ENCODE data around the gene OR11A1. TPM values are rescaled to one million over a fixed set of nuclear protein-coding genes. Genes with fewer than 3 reads are reported as not detected.

OR11A1 gene
- total and polyA plus RNA-seq, 2 experiments from 2014 or later, result not detected

- Histone ChIP-seq H4K20me1 (replicated peaks; ENCODE audit: insufficient read depth) (no peaks in the 10 kb centered on the region), H3K79me2 (replicated peaks; ENCODE audit: insufficient read depth) (no peaks in the 10 kb centered on the region), H3K4me1 (ENCODE audit: insufficient read depth) (no peaks in the 10 kb centered on the region), H3K27ac (ENCODE audit: low read depth) (no peak overlapping the region), H3K4me3 (no peak overlapping the region), H2AFZ (peak overlapping the region; percentile 56; the same call in 1 of the 2 replicates), H3K9me2 (ENCODE audit: insufficient read depth) (peaks cover 20% of the 10 kb centered on the region), H3F3A (replicated peaks; ENCODE audit: low read depth) (no peaks in the 10 kb centered on the region), H3K27me3 (ENCODE audit: insufficient read depth) (no peaks in the 10 kb centered on the region), H3K4me2 (no peak overlapping the region), H3K36me3 (ENCODE audit: insufficient read depth) (no peaks in the 10 kb centered on the region)
- no peak for ATAC-seq
- Mint-ChIP-seq H3K4me3 (no peak overlapping the region), H3K4me1 (no peaks in the 10 kb centered on the region), H3K9me3 (no peaks in the 10 kb centered on the region; the same call in 2 of the 3 replicates), H3K27me3 (ENCODE audit: insufficient read depth, low read depth, poor library complexity) (peaks cover 3% of the 10 kb centered on the region), H3K36me3 (ENCODE audit: low read depth) (no peaks in the 10 kb centered on the region), H3K27ac (no peak overlapping the region)
- no peak for TF ChIP-seq CREB1 (CRISPR knock-in tag; IDR thresholded peaks at IDR 0.05; ENCODE audit: low read depth)
- TF ChIP-seq, protein P1, sequence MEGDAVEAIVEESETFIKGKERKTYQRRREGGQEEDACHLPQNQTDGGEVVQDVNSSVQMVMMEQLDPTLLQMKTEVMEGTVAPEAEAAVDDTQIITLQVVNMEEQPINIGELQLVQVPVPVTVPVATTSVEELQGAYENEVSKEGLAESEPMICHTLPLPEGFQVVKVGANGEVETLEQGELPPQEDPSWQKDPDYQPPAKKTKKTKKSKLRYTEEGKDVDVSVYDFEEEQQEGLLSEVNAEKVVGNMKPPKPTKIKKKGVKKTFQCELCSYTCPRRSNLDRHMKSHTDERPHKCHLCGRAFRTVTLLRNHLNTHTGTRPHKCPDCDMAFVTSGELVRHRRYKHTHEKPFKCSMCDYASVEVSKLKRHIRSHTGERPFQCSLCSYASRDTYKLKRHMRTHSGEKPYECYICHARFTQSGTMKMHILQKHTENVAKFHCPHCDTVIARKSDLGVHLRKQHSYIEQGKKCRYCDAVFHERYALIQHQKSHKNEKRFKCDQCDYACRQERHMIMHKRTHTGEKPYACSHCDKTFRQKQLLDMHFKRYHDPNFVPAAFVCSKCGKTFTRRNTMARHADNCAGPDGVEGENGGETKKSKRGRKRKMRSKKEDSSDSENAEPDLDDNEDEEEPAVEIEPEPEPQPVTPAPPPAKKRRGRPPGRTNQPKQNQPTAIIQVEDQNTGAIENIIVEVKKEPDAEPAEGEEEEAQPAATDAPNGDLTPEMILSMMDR (conservative IDR thresholded peaks at IDR 0.05; ENCODE audit: low read depth in 2 of 2), result no peak
- TF ChIP-seq STAT1 (IDR thresholded peaks at IDR 0.05; ENCODE audit: unreplicated experiment), result no peak
- TF ChIP-seq, protein P2, sequence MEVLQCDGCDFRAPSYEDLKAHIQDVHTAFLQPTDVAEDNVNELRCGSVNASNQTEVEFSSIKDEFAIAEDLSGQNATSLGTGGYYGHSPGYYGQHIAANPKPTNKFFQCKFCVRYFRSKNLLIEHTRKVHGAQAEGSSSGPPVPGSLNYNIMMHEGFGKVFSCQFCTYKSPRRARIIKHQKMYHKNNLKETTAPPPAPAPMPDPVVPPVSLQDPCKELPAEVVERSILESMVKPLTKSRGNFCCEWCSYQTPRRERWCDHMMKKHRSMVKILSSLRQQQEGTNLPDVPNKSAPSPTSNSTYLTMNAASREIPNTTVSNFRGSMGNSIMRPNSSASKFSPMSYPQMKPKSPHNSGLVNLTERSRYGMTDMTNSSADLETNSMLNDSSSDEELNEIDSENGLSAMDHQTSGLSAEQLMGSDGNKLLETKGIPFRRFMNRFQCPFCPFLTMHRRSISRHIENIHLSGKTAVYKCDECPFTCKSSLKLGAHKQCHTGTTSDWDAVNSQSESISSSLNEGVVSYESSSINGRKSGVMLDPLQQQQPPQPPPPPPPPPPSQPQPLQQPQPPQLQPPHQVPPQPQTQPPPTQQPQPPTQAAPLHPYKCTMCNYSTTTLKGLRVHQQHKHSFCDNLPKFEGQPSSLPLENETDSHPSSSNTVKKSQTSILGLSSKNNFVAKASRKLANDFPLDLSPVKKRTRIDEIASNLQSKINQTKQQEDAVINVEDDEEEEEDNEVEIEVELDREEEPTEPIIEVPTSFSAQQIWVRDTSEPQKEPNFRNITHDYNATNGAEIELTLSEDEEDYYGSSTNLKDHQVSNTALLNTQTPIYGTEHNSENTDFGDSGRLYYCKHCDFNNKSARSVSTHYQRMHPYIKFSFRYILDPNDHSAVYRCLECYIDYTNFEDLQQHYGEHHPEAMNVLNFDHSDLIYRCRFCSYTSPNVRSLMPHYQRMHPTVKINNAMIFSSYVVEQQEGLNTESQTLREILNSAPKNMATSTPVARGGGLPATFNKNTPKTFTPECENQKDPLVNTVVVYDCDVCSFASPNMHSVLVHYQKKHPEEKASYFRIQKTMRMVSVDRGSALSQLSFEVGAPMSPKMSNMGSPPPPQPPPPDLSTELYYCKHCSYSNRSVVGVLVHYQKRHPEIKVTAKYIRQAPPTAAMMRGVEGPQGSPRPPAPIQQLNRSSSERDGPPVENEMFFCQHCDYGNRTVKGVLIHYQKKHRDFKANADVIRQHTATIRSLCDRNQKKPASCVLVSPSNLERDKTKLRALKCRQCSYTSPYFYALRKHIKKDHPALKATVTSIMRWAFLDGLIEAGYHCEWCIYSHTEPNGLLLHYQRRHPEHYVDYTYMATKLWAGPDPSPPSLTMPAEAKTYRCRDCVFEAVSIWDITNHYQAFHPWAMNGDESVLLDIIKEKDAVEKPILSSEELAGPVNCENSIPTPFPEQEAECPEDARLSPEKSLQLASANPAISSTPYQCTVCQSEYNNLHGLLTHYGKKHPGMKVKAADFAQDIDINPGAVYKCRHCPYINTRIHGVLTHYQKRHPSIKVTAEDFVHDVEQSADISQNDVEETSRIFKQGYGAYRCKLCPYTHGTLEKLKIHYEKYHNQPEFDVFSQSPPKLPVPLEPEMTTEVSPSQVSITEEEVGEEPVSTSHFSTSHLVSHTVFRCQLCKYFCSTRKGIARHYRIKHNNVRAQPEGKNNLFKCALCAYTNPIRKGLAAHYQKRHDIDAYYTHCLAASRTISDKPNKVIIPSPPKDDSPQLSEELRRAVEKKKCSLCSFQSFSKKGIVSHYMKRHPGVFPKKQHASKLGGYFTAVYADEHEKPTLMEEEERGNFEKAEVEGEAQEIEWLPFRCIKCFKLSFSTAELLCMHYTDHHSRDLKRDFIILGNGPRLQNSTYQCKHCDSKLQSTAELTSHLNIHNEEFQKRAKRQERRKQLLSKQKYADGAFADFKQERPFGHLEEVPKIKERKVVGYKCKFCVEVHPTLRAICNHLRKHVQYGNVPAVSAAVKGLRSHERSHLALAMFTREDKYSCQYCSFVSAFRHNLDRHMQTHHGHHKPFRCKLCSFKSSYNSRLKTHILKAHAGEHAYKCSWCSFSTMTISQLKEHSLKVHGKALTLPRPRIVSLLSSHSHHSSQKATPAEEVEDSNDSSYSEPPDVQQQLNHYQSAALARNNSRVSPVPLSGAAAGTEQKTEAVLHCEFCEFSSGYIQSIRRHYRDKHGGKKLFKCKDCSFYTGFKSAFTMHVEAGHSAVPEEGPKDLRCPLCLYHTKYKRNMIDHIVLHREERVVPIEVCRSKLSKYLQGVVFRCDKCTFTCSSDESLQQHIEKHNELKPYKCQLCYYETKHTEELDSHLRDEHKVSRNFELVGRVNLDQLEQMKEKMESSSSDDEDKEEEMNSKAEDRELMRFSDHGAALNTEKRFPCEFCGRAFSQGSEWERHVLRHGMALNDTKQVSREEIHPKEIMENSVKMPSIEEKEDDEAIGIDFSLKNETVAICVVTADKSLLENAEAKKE (CRISPR knock-in tag; IDR thresholded peaks at IDR 0.05), result no peak
- TF ChIP-seq ZNF114 (CRISPR knock-in tag; IDR thresholded peaks at IDR 0.05), result no peak
- no peak for TF ChIP-seq ETS1 (IDR thresholded peaks at IDR 0.05)
- TF ChIP-seq EZH2 (IDR thresholded peaks at IDR 0.05; ENCODE audit: low read depth, unreplicated experiment), result no peak
- no peak for TF ChIP-seq EZH2phosphoT487 (IDR thresholded peaks at IDR 0.05; ENCODE audit: unreplicated experiment)
- TF ChIP-seq, protein P3, sequence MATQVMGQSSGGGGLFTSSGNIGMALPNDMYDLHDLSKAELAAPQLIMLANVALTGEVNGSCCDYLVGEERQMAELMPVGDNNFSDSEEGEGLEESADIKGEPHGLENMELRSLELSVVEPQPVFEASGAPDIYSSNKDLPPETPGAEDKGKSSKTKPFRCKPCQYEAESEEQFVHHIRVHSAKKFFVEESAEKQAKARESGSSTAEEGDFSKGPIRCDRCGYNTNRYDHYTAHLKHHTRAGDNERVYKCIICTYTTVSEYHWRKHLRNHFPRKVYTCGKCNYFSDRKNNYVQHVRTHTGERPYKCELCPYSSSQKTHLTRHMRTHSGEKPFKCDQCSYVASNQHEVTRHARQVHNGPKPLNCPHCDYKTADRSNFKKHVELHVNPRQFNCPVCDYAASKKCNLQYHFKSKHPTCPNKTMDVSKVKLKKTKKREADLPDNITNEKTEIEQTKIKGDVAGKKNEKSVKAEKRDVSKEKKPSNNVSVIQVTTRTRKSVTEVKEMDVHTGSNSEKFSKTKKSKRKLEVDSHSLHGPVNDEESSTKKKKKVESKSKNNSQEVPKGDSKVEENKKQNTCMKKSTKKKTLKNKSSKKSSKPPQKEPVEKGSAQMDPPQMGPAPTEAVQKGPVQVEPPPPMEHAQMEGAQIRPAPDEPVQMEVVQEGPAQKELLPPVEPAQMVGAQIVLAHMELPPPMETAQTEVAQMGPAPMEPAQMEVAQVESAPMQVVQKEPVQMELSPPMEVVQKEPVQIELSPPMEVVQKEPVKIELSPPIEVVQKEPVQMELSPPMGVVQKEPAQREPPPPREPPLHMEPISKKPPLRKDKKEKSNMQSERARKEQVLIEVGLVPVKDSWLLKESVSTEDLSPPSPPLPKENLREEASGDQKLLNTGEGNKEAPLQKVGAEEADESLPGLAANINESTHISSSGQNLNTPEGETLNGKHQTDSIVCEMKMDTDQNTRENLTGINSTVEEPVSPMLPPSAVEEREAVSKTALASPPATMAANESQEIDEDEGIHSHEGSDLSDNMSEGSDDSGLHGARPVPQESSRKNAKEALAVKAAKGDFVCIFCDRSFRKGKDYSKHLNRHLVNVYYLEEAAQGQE (IDR thresholded peaks at IDR 0.05; ENCODE audit: unreplicated experiment), result no peak
- no peak for DNase-seq (ENCODE audit: low spot score)
Observed at GRCh38 chr6:29486577-29486976, 29.7 kb upstream of the OR11A1 start.

All from GM23338 (cell line).